HepG2 (cell line): Measurements from ENCODE around the gene NRL. TPM values are rescaled to one million over a fixed set of nuclear protein-coding genes. Genes with fewer than 3 reads are reported as not detected.
A peak's percentile ranks its signal among the peaks of the same experiment; 100 is the strongest.

Experiments used
- FOXO1 ChIP-seq: sonication (generic); formaldehyde crosslinking; IDR thresholded peaks from 2 replicates; pipeline ENCODE4 v1.4.0; 2020; ENCODE audit warnings: missing genetic modification reagents
- KAT8 ChIP-seq: IDR thresholded peaks from 2 replicates; pipeline ENCODE4 v1.6.1; 2016; ENCODE audit warnings: missing genetic modification reagents, missing compliant biosample characterization
- KDM5A ChIP-seq: fragments of 200-600 bp; sonication (generic); IDR thresholded peaks from 2 replicates; pipeline ENCODE4 v1.7.0; 2018; ENCODE audit warnings: antibody characterized with exemption, mild to moderate bottlenecking, low read length, borderline replicate concordance
- MED1 ChIP-seq: sonication (generic); formaldehyde crosslinking; IDR thresholded peaks from 2 replicates; pipeline ENCODE4 v1.4.0; 2020; ENCODE audit warnings: missing genetic modification reagents
- NCOA5 ChIP-seq: sonication (generic); formaldehyde crosslinking; IDR thresholded peaks from 2 replicates; pipeline ENCODE4 v1.4.0; 2020; ENCODE audit warnings: missing genetic modification reagents
- NFKBIZ ChIP-seq: IDR thresholded peaks from 2 replicates; pipeline ENCODE4 v1.6.1; 2018; ENCODE audit warnings: missing genetic modification reagents, missing compliant biosample characterization
- RNF2 ChIP-seq: fragments of 450-650 bp; conservative IDR thresholded peaks from 2 replicates; pipeline ENCODE4 v1.6.1; 2016; ENCODE audit warnings: low read depth
- SNAPC5 ChIP-seq: sonication (generic); formaldehyde crosslinking; IDR thresholded peaks from 2 replicates; pipeline ENCODE4 v1.8.1; 2023; ENCODE audit warnings: mild to moderate bottlenecking, missing genetic modification reagents, borderline replicate concordance
- SRSF9 ChIP-seq: fragments of 200-400 bp; formaldehyde crosslinking; IDR thresholded peaks from 2 replicates; pipeline ENCODE4 v1.6.1; 2018; ENCODE audit warnings: borderline replicate concordance, mild to moderate bottlenecking, low read depth, low read length; ENCODE audit not compliant: insufficient read depth, poor library complexity, severe bottlenecking
- USF2 ChIP-seq, 2 experiments: sonication (generic) in 1 of 2; formaldehyde crosslinking in 1 of 2; IDR thresholded peaks; 2 replicates each; pipeline versions ENCODE4 v1.5.1 to v1.6.1; 2011 to 2020; ENCODE audit warnings: borderline replicate concordance in 1 of 2, low read depth in 1 of 2, low read length in 1 of 2, mild to moderate bottlenecking in 1 of 2, missing genetic modification reagents in 1 of 2, moderate library complexity in 1 of 2
- YEATS4 ChIP-seq: sonication (generic); formaldehyde crosslinking; IDR thresholded peaks from 2 replicates; pipeline ENCODE4 v1.4.0; 2020; ENCODE audit warnings: missing genetic modification reagents, borderline replicate concordance
- ZFY ChIP-seq: sonication (generic); formaldehyde crosslinking; IDR thresholded peaks from 2 replicates; pipeline ENCODE4 v1.4.0; 2020; ENCODE audit warnings: missing genetic modification reagents
- ZHX2 ChIP-seq, 2 experiments: sonication (generic) in 1 of 2; formaldehyde crosslinking in 1 of 2; IDR thresholded peaks; 2 replicates each; pipeline versions ENCODE4 v1.6.1 to v1.9.0; 2014 to 2022; ENCODE audit warnings: antibody characterized with exemption in 1 of 2, borderline replicate concordance in 1 of 2, inconsistent platforms in 1 of 2, low read depth in 1 of 2, missing genetic modification reagents in 1 of 2
- ZMAT3 ChIP-seq: sonication (generic); formaldehyde crosslinking; conservative IDR thresholded peaks from 2 replicates; pipeline ENCODE4 v1.7.0; 2021; ENCODE audit warnings: missing genetic modification reagents
- ZNF720 ChIP-seq: sonication (generic); formaldehyde crosslinking; IDR thresholded peaks from 2 replicates; pipeline ENCODE4 v1.4.0; 2020; ENCODE audit warnings: missing genetic modification reagents
- polyA plus RNA-seq, 8 experiments: library from polyadenylated mRNA; depleted of rRNA in 3 of 8; stranded (reverse) in 7 of 8; unstranded in 1 of 8; fragments of >200 nt; fragmentation: Illumina TruSeq in 4 of 8; extraction: Trizol in 4 of 8; gene quantifications; 2 replicates each; pipeline versions ENCODE4 v1.2.1 to v1.2.3, GENCODE V29; 2011 to 2016; ENCODE audit warnings: low read depth in 4 of 8, missing spikeins in 1 of 8, mixed read lengths in 1 of 8; ENCODE audit not compliant: insufficient read depth in 1 of 8
- total RNA-seq, 5 experiments: library from RNA; depleted of rRNA; stranded (reverse); fragments of >200 nt; fragmentation: Illumina TruSeq; extraction: Trizol; gene quantifications; 2 replicates each; pipeline ENCODE4 v1.2.3, GENCODE V29; 2016; ENCODE audit warnings: low read depth in 1 of 5
- TF ChIP-seq, protein P1 (sequence below): IDR thresholded peaks from 2 replicates; pipeline ENCODE4 v1.6.1; 2012; ENCODE audit warnings: low read length, improper control_type of control experiment

The NRL gene
- total and polyA plus RNA-seq, 2 of the 13 experiments (the other 11 are each of a cell fraction or from before 2014, with no cell fraction given), result 2.5 to 4.7 TPM

- TF ChIP-seq KAT8 (CRISPR knock-in tag), result peak; percentile 56; the same call in 1 of the 2 replicates
- no peak for TF ChIP-seq SRSF9
- TF ChIP-seq FOXO1 (CRISPR knock-in tag), result 0 out of 2 replicates have a peak, but pooled peaks have one; percentile 26
- TF ChIP-seq, protein P1, sequence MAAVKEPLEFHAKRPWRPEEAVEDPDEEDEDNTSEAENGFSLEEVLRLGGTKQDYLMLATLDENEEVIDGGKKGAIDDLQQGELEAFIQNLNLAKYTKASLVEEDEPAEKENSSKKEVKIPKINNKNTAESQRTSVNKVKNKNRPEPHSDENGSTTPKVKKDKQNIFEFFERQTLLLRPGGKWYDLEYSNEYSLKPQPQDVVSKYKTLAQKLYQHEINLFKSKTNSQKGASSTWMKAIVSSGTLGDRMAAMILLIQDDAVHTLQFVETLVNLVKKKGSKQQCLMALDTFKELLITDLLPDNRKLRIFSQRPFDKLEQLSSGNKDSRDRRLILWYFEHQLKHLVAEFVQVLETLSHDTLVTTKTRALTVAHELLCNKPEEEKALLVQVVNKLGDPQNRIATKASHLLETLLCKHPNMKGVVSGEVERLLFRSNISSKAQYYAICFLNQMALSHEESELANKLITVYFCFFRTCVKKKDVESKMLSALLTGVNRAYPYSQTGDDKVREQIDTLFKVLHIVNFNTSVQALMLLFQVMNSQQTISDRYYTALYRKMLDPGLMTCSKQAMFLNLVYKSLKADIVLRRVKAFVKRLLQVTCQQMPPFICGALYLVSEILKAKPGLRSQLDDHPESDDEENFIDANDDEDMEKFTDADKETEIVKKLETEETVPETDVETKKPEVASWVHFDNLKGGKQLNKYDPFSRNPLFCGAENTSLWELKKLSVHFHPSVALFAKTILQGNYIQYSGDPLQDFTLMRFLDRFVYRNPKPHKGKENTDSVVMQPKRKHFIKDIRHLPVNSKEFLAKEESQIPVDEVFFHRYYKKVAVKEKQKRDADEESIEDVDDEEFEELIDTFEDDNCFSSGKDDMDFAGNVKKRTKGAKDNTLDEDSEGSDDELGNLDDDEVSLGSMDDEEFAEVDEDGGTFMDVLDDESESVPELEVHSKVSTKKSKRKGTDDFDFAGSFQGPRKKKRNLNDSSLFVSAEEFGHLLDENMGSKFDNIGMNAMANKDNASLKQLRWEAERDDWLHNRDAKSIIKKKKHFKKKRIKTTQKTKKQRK, result no peak
- TF ChIP-seq ZFY (CRISPR knock-in tag), result peak; percentile 80; the same call in 1 of the 2 replicates
- no peak for TF ChIP-seq ZMAT3 (CRISPR knock-in tag)
- TF ChIP-seq NCOA5 (CRISPR knock-in tag), result no peak
- TF ChIP-seq SNAPC5, result no peak
- TF ChIP-seq ZNF720, result no peak
- peak; percentile 81 for TF ChIP-seq RNF2
- peak; percentile 69 for TF ChIP-seq ZHX2 (IDR thresholded peaks at IDR 0.05; ENCODE audit: low read depth)
- no peak; the same call in 1 of the 2 replicates for TF ChIP-seq ZHX2 (CRISPR knock-in tag; IDR thresholded peaks at IDR 0.05; ENCODE audit: borderline replicate concordance)
- peak; percentile 18; the same call in 1 of the 2 replicates for TF ChIP-seq YEATS4 (CRISPR knock-in tag)
- TF ChIP-seq MED1, result peak; percentile 31; the same call in 1 of the 2 replicates
- peak; percentile 61; the same call in 1 of the 2 replicates for TF ChIP-seq NFKBIZ (CRISPR knock-in tag)
- TF ChIP-seq USF2 (IDR thresholded peaks at IDR 0.05; ENCODE audit: low read depth, low read length), result no peak
- no peak; the same call in 1 of the 2 replicates for TF ChIP-seq USF2 (CRISPR knock-in tag; IDR thresholded peaks at IDR 0.05; ENCODE audit: borderline replicate concordance)
- TF ChIP-seq KDM5A, result no peak
Observed at GRCh38 chr14:24051789-24052655, 62.7 kb downstream of the NRL start, which contains the start of gene CARMIL3 (continued).
